GM18505 (cell line): ENCODE measurements around the gene ZNF503.
"Not testable (repeated sequence)": the region's sequence is repeated elsewhere in the genome, so short reads cannot be mapped to it uniquely, and the experiment has no call there.

Experiments
- ATAC-seq: cut with Tn5 transposase; IDR thresholded peaks from one replicate; pipeline ENCODE4 v1.9.1; 2021; ENCODE audit not compliant: unreplicated experiment
- POLR2A ChIP-seq: IDR thresholded peaks from 4 replicates; pipeline ENCODE4 v1.6.1; 2011; ENCODE audit warnings: borderline replicate concordance; ENCODE audit not compliant: insufficient read depth, insufficient read length; ENCODE audit errors: extremely low read depth

The ZNF503 gene

GRCh38 chr10:75388082-75388481 is 13.5 kb downstream of the ZNF503 start:
- no peak for ATAC-seq
- TF ChIP-seq POLR2A: no peak

DNA sequence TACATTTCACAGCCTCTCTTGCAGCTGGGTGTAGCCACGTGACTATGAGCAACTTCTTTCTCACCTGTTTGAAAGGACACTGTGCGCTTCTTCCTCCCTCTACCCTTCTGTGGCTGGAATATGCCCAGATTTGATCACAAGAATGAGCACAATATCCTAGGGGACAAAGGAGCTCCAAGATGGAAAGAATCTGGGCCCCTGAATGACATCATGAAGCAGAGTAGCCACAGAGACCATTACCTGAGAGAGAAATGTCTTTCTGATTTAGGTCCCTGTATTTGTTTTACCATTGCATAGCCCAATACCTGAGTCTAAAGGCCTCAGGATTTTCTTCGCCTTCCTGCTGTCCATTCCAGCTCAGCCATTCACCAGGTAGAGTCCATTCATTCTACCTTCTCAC is 15.4 kb downstream of the ZNF503 start:
- ATAC-seq: no peak
- TF ChIP-seq POLR2A: no peak

GRCh38 chr10:75379817-75380216 is 21.7 kb downstream of the ZNF503 start:
- ATAC-seq: no peak
- no peak for TF ChIP-seq POLR2A

GRCh38 chr10:75379212-75379724 is 22.3 kb downstream of the ZNF503 start:
- no peak for TF ChIP-seq POLR2A

DNA sequence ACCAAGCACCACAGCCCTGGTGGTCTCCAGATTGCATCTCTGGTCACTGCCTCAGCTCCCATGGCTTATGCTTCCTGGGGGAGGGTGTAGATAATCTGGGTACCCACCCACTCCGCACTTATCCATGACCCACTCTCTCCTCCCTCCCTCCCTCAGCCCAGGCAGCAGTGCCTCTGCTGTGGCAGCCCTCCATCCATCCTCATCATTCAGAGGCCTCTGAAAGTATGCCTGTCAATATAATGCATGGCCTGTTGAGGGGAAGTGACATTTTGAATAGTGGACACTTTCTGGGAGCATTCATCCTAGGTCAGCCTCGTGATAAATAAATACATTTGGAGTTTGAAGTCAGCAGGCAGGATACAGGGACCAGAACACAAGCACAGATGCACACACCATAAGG is 23.2 kb downstream of the ZNF503 start:
- no peak for TF ChIP-seq POLR2A
- no peak for ATAC-seq

More at GRCh38 chr10:75379212-75379724, 22.3 kb downstream of the ZNF503 start:
- no peak for ATAC-seq

DNA sequence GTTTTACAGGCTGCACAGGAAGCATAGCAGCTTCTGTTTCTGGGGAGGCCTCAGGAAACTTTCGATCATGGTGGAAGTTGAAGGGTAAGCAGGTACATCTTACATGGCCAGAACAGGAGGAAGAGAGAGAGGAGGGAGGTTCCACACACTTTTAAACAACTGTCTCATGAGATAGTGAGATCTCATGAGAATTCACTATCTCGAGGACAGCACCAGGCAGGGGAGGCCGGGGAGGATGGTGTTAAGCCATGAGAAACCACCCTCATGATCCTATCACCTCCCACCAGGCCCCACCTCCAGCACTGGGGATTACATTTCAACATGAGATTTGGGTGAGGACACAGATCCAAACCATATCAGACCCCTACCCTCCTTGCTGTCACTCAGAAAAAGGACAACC is 23.7 kb downstream of the ZNF503 start:
- no peak for TF ChIP-seq POLR2A
- no peak for ATAC-seq

DNA sequence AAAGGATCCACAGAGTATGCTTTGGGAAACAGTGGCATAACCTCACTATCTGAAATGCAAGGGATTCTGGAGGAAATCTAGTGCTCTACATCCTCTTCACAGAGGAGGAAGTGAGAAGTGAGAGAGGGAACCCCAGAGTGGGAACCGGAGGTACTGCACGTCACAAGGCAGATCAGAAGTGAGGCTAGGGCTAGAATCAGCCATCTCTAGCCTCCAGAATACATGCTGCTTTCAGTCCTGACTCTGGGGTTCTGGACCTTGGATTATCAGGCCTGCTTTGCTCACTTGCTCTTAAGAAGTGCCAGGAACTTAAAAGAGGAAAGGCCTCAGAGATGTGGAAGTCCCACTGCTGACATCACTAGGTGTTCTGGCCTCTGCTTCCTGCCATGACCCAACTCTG is 25.7 kb downstream of the ZNF503 start:
- no peak for TF ChIP-seq POLR2A
- peak; percentile 97 for ATAC-seq

- ATAC-seq: no peak
- no peak for TF ChIP-seq POLR2A
These were observed 30.6 kb downstream of the ZNF503 start for GRCh38 chr10:75371010-75371409.

DNA sequence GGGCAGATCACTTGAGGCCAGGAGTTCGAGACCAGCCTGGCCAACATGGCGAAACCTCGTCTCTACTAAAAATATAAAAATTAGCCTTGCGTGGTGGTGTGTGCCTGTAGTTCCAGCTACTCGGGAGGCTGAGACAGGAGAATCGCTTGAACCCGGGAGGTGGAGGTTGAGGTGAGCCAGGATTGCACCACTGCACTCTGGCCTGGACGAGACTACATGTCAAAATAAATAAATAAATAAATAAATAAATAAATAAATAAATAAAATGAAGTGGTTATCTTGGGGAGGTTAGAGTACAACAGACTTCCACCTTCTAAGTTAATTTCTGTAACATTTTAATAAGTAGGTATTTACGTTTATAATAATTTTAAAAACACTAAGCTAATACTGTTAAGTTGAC is 31.7 kb downstream of the ZNF503 start:
- not testable (repeated sequence) for ATAC-seq

GRCh38 chr10:75367901-75368300 is 33.7 kb downstream of the ZNF503 start:
- no peak for ATAC-seq
- TF ChIP-seq POLR2A: no peak

DNA sequence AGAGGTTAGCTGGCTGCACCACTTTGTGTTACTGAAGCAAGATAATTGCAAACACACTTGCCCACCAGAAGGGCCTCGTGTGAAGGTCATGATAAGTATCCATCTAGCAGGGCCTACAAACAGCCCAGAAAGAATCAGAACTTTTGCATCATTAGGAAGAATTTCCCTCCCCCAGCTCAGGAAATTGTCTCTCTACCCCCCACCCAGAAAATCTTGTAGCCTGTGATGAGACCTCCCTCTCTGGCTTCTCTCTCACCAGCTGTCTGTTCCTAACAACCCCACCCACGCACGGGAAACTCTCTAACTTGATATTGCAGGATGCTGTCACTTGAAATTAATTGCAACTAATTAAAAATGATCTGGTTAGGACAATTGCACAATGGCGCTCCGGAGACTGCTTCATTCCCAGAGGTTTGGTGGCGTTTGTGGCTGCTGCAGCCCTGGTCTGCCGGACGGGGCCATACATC is 34.5 kb downstream of the ZNF503 start:
- TF ChIP-seq POLR2A: no peak
- ATAC-seq: no peak

DNA sequence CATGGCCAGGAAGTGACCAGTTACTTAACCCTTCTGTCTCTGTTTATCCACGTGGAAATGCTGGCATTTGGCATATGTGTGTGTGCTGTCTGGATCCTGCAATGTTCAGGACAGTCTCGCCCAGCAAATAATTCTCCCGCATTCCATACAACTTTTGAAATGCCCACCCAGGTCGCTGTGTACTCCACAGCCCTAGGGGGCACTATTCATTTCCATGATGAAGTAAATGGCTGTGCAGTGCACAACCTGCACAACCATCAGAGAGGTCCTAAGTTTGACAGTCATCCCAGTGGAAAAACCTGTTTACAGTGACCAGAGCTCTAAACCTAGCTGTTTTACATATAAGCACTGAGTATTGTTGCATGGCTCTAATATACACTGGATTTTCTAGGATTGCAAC is 38.1 kb downstream of the ZNF503 start:
- no peak for ATAC-seq
- TF ChIP-seq POLR2A: no peak

GRCh38 chr10:75359876-75360275 is 41.7 kb downstream of the ZNF503 start:
- ATAC-seq: not testable (repeated sequence)

DNA sequence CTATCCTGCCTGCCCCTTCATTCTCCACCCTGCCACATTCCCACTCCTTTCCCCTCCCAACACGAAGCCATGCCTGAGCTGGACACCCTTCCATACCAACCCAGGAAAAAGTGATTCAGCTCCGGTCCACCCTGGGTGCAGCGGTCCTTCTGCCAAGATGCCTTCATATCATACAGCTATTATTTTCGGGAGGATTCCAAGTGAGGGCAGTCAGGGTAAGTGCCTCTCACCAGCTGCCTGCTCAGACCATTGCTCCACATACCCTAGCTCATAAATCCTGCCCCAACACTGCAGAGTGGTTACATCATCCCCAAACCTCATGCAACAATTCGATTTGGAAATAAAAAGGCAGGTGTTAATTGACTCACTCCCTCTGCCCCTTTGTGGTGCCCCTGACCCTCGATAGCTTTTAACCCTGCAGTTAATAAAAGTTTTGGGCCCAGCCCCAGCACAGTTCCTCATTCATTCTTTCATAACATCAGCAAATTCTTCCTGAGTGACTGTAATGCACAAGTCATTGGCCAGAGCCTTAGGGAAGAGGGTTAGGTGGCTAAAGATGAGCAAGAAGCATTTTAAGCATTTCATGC is 42.6 kb downstream of the ZNF503 start:
- ATAC-seq: no peak
- TF ChIP-seq POLR2A: no peak

- no peak for ATAC-seq
- TF ChIP-seq POLR2A: no peak
These were observed 43.4 kb downstream of the ZNF503 start for GRCh38 chr10:75358132-75358531.
